ENCODE data around the gene APBB1. TPM values are rescaled to one million over a fixed set of nuclear protein-coding genes. Genes with fewer than 3 reads are reported as not detected.

Gene APBB1
- total and polyA plus RNA-seq, 9 of the 15 experiments (the other 6 are each of a cell fraction or from before 2014, with no cell fraction given), result 0.04 to 0.73 (median 0.40) TPM

GRCh38 chr11:6456361-6457073 is 37.6 kb upstream of the APBB1 start:
- Histone ChIP-seq H3K4me1 (replicated peaks in 1 of 2; ENCODE audit: control insufficient read depth in 2 of 2, insufficient read depth in 2 of 2, low read length in 2 of 2) (no peaks in the 10 kb centered on the region), H3K36me3 (ENCODE audit: control insufficient read depth, insufficient read depth, low read length) (no peaks in the 10 kb centered on the region; the same call in 2 of the 3 replicates), H3K79me2 (ENCODE audit: control insufficient read depth, insufficient read depth, low read length) (no peaks in the 10 kb centered on the region), H3K9me3 (replicated peaks; ENCODE audit: control insufficient read depth, insufficient read depth, low read depth, low read length) (no peaks in the 10 kb centered on the region), H3K27ac (ENCODE audit: extremely low read depth, low read depth, low read length) (no peak overlapping the region), H3K4me3 (no peak overlapping the region), H3K27me3 (ENCODE audit: control insufficient read depth in 2 of 2, insufficient read depth in 2 of 2, low read length in 2 of 2) (no peaks in the 10 kb centered on the region), H3K9ac (ENCODE audit: insufficient read depth in 1 of 2, low read depth in 2 of 2, low read length in 2 of 2) (peak overlapping the region in 1 of 2 experiments; percentile 32; a peak in 1 of 4 replicates), H3K4me2 (ENCODE audit: insufficient read depth, low read length) (no peak overlapping the region), H4K20me1 (replicated peaks; ENCODE audit: control insufficient read depth, insufficient read depth, low read length) (no peaks in the 10 kb centered on the region), H2AFZ (ENCODE audit: low read depth, low read length) (no peak overlapping the region), H3K9me1 (ENCODE audit: control insufficient read depth, insufficient read depth, low read length) (no peaks in the 10 kb centered on the region)
- FAIRE-seq, result no peak
- intact Hi-C loops (cut with micrococcal nuclease) (no loop called here), in situ Hi-C loops (cut with MboI) (no loop called here)
- 90% methylated on average over 45 of the region's 56 CpGs for WGBS (ENCODE audit: insufficient coverage, low coverage, missing lambda C conversion rate)
- CTCF ChIA-PET (ENCODE audit: low intra/inter-chr PET ratio), result no interaction called here
- no peak for ATAC-seq
- no peak for TF ChIP-seq ZSCAN29 (IDR thresholded peaks at IDR 0.05)
- no peak for TF ChIP-seq KLF10 (CRISPR knock-in tag; IDR thresholded peaks at IDR 0.05)
- TF ChIP-seq RBM39 (optimal IDR thresholded peaks at IDR 0.05; ENCODE audit: low read depth, low read length), result no peak
- no peak for TF ChIP-seq ZNF175 (CRISPR knock-in tag; IDR thresholded peaks at IDR 0.05; ENCODE audit: low read depth)
- no peak for TF ChIP-seq HDAC1 (IDR thresholded peaks at IDR 0.05)
- TF ChIP-seq ZFP30 (CRISPR knock-in tag; IDR thresholded peaks at IDR 0.05; ENCODE audit: borderline replicate concordance), result no peak
- no peak for TF ChIP-seq RBM14 (IDR thresholded peaks at IDR 0.05; ENCODE audit: borderline replicate concordance, insufficient read depth, low read depth, low read length)
- no peak for TF ChIP-seq MBD1 (CRISPR knock-in tag; IDR thresholded peaks at IDR 0.05)
- POLR2A ChIA-PET, result interaction anchor here (1.6 kb wide), 1 partner anchor 20 kb away, joined by 6 read pairs; no protein-coding TSS in a partner anchor
- no peak for DNase-seq (ENCODE audit: extremely low read depth in 1 of 4, low spot score in 3 of 4)
- no TSS peak for BruUV-seq (replicated peaks)

All from K562 (cell line).